OCI-LY7 (cell line): Measurements from ENCODE around the gene RRM1.

ENCODE experiments used
- EZH2phosphoT487 ChIP-seq: fragments of 200-600 bp; sonication (generic); IDR thresholded peaks from 2 replicates; pipeline ENCODE4 v1.6.1; 2018; ENCODE audit warnings: low read depth, borderline replicate concordance, mild to moderate bottlenecking, mixed run types, antibody characterized with exemption, low read length, moderate library complexity, mixed read lengths
- TF ChIP-seq, protein P1 (sequence below): fragments of 200-600 bp; sonication (generic); conservative IDR thresholded peaks from 2 replicates; pipeline ENCODE4 v1.5.1; 2014; ENCODE audit warnings: mild to moderate bottlenecking, antibody characterized with exemption, low read length, moderate library complexity, mixed read lengths

DNA sequence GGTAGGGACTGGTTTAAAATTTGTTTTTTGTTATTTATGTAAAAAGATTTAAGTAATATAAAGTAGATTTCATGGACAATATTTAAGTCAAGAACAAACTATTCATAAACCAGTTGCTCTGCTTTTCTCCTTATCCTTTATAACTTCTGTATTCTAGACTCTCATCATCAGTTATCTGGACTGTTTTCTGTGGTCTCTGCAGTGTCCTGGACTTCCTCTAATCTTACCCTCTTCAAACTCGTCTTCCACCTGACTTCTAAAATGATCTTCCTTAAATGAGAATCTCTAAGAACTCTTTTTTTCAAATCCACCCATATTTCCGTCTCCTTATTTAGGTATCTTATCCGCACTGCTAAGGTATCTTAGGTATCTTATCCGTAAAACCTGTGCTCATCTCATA is 8.1 kb downstream of the RRM1 start:
- TF ChIP-seq, protein P1, sequence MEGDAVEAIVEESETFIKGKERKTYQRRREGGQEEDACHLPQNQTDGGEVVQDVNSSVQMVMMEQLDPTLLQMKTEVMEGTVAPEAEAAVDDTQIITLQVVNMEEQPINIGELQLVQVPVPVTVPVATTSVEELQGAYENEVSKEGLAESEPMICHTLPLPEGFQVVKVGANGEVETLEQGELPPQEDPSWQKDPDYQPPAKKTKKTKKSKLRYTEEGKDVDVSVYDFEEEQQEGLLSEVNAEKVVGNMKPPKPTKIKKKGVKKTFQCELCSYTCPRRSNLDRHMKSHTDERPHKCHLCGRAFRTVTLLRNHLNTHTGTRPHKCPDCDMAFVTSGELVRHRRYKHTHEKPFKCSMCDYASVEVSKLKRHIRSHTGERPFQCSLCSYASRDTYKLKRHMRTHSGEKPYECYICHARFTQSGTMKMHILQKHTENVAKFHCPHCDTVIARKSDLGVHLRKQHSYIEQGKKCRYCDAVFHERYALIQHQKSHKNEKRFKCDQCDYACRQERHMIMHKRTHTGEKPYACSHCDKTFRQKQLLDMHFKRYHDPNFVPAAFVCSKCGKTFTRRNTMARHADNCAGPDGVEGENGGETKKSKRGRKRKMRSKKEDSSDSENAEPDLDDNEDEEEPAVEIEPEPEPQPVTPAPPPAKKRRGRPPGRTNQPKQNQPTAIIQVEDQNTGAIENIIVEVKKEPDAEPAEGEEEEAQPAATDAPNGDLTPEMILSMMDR, result no peak
- TF ChIP-seq EZH2phosphoT487, result no peak
